Gastroesophageal sphincter (tissue), 3 donors: ENCODE results near the gene PILRB.

ENCODE experiments used
- CTCF ChIP-seq, 4 experiments: fragments of 200-600 bp in 2 of 4; fragments of 450-650 bp in 2 of 4; sonication (generic) in 1 of 4; IDR thresholded peaks; one replicate each; pipeline ENCODE4 v1.5.1; 2017 to 2019; ENCODE audit warnings: antibody characterized with exemption in 4 of 4, mild to moderate bottlenecking in 2 of 4, moderate library complexity in 2 of 4
- EP300 ChIP-seq: sonication (generic); formaldehyde crosslinking; IDR thresholded peaks from one replicate; pipeline ENCODE4 v1.6.1; 2017; ENCODE audit warnings: antibody characterized with exemption, mild to moderate bottlenecking

GRCh38 chr7:100357131-100357561, 771 bp upstream of the PILRB start:
- TF ChIP-seq CTCF (IDR thresholded peaks at IDR 0.05) (no peak), EP300 (no peak)
